ENCODE data around the gene GIMAP6. TPM values are rescaled to one million over a fixed set of nuclear protein-coding genes. Genes with fewer than 3 reads are reported as not detected.

GIMAP6 gene
- total and polyA plus RNA-seq, 2 of the 8 experiments (the other 6 are each of a cell fraction or from before 2014, with no cell fraction given), result not detected

DNA sequence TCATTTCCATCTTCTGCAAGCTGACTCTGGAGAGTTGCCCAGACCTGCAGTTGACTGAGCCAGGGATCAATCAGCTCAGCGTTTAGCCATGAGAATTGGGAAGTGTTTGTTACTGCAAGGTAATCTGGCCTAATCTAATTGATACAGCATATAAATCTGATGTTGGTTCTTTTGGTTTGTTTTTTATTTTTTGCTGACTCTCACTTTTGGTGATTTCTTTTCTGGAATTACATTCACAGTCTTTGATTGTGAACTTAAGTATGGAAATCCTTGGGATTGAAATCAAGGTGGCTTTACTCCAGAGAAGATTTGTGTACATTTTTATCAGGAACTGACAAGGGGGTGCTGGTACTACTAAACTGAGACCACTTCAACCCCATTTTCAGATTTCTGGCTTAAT, 1.7 kb upstream of the GIMAP6 start (continued):
- TF ChIP-seq SIN3A (conservative IDR thresholded peaks at IDR 0.05 in 1 of 2, IDR thresholded peaks at IDR 0.05 in 1 of 2; ENCODE audit: low read depth in 1 of 2, low read length in 2 of 2) (no peak), JUND (IDR thresholded peaks at IDR 0.05; ENCODE audit: low read length) (no peak), GTF2F1 (IDR thresholded peaks at IDR 0.05; ENCODE audit: borderline replicate concordance, low read depth, low read length) (no peak)
- TF ChIP-seq, protein P1, sequence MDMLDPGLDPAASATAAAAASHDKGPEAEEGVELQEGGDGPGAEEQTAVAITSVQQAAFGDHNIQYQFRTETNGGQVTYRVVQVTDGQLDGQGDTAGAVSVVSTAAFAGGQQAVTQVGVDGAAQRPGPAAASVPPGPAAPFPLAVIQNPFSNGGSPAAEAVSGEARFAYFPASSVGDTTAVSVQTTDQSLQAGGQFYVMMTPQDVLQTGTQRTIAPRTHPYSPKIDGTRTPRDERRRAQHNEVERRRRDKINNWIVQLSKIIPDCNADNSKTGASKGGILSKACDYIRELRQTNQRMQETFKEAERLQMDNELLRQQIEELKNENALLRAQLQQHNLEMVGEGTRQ (IDR thresholded peaks at IDR 0.05; ENCODE audit: low read length), result no peak
- TF ChIP-seq, protein P2, sequence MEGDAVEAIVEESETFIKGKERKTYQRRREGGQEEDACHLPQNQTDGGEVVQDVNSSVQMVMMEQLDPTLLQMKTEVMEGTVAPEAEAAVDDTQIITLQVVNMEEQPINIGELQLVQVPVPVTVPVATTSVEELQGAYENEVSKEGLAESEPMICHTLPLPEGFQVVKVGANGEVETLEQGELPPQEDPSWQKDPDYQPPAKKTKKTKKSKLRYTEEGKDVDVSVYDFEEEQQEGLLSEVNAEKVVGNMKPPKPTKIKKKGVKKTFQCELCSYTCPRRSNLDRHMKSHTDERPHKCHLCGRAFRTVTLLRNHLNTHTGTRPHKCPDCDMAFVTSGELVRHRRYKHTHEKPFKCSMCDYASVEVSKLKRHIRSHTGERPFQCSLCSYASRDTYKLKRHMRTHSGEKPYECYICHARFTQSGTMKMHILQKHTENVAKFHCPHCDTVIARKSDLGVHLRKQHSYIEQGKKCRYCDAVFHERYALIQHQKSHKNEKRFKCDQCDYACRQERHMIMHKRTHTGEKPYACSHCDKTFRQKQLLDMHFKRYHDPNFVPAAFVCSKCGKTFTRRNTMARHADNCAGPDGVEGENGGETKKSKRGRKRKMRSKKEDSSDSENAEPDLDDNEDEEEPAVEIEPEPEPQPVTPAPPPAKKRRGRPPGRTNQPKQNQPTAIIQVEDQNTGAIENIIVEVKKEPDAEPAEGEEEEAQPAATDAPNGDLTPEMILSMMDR (IDR thresholded peaks at IDR 0.05; ENCODE audit: control extremely low read depth in 1 of 3, insufficient read depth in 1 of 3, low read depth in 1 of 3, low read length in 3 of 3), result no peak

Data from H1 (cell line).